Caki2 (cell line): ENCODE data around the gene TLE3. TPM values are rescaled to one million over a fixed set of nuclear protein-coding genes. Genes with fewer than 3 reads are reported as not detected.
A peak's percentile ranks its signal among the peaks of the same experiment; 100 is the strongest.

Experiments used
- DNase-seq: peaks from one replicate; pipeline ENCODE4 v3.0.0-alpha.2; 2015; ENCODE audit warnings: low read depth
- in situ Hi-C: cut with HindIII; loops from 2 replicates; pipeline ENCODE4 v1.10.0; 2016; ENCODE audit warnings: low sequenced_read_pairs, low pct_unique_long_range_greater_than_20kb, mixed read lengths
- total RNA-seq: library from RNA; depleted of rRNA; stranded (reverse); fragments of >200 nt; shearing (Covaris generic); gene quantifications from 2 replicates; pipeline ENCODE4 v1.2.3, GENCODE V29; 2014; ENCODE audit warnings: low replicate concordance

The TLE3 gene
- total RNA-seq, 1 experiment from 2014 or later: 41.6 TPM

DNA sequence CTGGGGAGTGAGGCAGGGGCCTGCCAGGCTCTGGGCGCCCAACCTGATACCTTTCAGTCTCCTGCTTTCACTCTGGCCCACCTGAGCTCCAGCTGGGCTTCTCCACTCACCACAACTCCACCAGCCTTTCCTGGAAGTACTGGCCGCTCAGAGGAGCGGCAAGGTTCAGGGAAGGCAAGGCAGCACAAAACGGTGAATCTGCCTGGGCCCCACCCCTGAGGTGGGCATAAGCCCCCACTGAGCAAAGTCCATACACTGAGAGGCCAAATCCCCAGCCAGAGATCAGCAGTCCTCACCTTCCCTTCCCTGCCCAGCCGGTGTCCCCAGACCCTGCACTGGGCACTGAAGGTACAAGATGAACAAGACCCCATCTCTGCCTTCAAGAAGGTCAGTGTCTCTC, 70.7 kb downstream of the TLE3 start:
- no peak for DNase-seq
- in situ Hi-C loops: no loop called here

GRCh38 chr15:70025413-70026296, 72.1 kb downstream of the TLE3 start:
- DNase-seq: no peak
- in situ Hi-C loops: no loop called here

DNA sequence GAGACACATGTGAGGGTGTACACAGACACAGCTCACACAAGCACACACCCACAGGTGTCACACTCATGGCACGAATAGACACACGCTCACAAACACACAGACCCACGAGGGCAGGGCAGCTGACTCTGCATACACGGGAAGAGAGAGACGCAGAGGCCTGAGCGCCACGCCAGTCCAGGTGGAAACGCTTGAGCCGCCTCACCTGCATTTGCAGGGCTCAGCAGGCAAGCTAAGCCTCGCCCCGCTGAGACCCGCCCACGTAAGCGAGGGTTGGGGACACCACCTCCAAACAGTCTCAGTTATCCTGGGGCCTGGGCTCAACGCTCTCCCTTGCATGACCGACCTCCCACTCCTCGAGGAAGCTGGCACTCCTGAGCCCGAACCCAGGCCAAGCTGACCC, 73.2 kb downstream of the TLE3 start:
- in situ Hi-C loops: no loop called here
- DNase-seq: no peak

DNA sequence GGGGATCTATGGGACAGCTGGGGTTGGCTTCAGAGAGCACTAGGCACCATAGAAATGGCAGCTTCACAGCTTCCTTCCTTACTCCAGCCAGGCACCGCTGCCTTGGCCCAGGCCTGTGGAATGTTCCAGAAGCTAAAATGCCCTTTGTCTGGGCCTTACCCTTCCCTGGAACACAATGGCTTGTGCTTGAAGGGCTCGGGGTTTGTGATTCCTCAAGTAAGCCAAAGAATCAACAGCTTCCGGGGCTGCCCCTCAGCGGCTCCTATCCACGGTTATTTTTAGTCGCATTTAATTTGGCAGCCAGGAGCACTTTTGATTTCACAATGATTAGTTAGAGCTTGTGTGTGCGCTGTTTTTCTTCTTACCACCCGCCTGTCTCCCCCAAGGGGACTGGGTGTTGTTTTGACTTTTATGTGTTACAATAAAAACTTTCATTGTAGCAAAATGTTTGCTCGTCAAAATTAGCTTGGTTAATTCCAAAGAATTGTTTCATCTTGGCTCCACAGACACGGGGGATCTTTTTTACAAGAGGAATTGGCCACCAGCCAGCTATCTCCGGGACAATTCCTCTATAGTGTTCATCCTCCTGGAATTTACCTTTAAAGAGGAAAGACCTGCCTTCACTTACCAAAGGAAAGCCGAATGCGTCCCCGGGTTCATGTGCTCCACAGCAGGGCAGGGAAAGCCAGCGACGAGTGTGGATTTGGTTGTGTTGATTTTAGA, 73.8 kb downstream of the TLE3 start:
- in situ Hi-C loops: no loop called here
- no peak for DNase-seq

DNA sequence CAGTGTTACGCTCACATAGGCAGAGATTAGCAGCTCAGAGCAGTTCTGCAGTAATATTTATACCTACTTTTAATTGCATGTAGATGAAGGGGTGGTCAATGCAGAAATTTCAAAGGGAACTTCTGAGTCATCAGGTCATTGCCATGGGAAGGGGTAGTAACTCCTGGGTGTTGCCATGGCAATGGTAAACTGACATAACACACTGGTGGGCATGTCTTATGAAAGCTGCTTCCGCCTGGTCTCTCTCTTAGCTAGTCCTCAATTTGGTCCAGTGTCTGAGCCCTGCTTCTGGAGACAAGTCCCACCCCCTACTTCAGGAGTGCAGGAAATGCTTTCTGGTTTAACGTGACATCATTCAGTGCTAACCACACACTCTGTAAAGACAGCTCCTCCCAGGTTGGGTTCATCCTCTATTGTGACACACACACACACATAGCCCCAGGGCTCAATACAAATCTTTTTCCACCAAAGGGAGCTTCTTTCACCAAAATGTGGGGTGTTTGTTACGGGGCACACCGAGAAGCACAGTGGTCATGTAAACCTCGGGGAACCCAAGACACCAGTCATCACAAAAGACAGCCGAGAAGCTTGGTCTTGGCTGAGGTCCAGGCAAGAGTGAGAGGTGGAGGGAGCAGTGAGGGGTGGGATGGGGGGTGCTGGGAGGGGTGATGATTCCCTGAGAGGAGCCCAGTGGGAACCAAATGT, 74.5 kb downstream of the TLE3 start:
- in situ Hi-C loops: no loop called here
- peak; percentile 52 for DNase-seq

GRCh38 chr15:70020229-70020628, 77.5 kb downstream of the TLE3 start:
- DNase-seq: no peak
- in situ Hi-C loops: no loop called here

GRCh38 chr15:70018646-70019600, 78.8 kb downstream of the TLE3 start:
- DNase-seq: no peak
- in situ Hi-C loops: no loop called here

GRCh38 chr15:70017801-70018200, 79.9 kb downstream of the TLE3 start:
- in situ Hi-C loops: no loop called here
- DNase-seq: peak; percentile 30

- no peak for DNase-seq
- in situ Hi-C loops: no loop called here
These were observed 80.7 kb downstream of the TLE3 start for GRCh38 chr15:70017025-70017424.

DNA sequence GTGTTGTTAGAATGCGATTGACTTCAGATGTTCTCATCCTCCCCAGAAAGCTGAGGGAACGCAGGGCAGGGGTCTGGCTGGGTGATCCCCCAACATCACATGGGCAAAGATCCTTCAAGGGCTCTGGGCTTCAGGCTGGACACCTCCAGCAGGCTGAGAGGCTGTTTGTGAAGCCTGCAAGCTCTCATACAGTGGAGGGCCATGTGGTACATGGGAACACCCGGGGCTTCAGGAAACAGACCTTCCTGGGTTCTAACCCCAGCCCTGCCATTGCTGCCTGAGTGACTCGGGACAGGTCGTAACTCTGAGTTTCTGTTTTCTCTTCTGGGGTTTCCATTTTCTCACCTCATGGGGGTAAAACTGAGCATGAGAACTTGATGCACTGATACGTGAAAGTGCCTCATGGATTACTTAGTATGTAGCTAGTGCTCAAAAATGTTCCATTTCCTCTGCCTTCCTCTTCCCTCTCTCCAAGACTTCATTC, 81.2 kb downstream of the TLE3 start:
- in situ Hi-C loops: no loop called here
- DNase-seq: no peak

GRCh38 chr15:70014860-70015490, 82.7 kb downstream of the TLE3 start:
- in situ Hi-C loops: no loop called here
- no peak for DNase-seq

DNA sequence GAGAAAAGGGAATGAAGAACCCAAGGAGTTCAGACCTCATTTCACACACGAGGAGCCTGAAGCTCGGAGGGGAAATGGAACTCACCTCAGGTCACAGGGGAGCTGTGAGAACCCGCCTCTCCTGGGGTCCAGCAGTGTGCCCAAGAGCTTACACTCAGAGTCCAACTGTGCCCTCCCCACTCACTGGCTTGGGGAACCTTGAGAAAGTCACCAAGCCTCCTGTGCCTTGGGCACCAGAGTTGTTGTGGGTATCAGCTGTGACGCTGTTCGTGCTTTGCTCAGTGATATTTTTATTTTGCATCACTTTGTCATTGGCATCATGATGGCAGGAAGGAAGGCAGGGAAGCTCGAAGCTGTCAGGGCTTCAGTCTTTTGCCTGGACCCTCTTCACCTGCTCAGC, 83.4 kb downstream of the TLE3 start:
- in situ Hi-C loops: no loop called here
- DNase-seq: no peak

- in situ Hi-C loops: no loop called here
These were observed 83.9 kb downstream of the TLE3 start for GRCh38 chr15:70013656-70014313.

GRCh38 chr15:70012895-70013294, 84.8 kb downstream of the TLE3 start:
- DNase-seq: no peak
- in situ Hi-C loops: no loop called here

More at GRCh38 chr15:70013656-70014313, 83.9 kb downstream of the TLE3 start:
- DNase-seq: no peak

DNA sequence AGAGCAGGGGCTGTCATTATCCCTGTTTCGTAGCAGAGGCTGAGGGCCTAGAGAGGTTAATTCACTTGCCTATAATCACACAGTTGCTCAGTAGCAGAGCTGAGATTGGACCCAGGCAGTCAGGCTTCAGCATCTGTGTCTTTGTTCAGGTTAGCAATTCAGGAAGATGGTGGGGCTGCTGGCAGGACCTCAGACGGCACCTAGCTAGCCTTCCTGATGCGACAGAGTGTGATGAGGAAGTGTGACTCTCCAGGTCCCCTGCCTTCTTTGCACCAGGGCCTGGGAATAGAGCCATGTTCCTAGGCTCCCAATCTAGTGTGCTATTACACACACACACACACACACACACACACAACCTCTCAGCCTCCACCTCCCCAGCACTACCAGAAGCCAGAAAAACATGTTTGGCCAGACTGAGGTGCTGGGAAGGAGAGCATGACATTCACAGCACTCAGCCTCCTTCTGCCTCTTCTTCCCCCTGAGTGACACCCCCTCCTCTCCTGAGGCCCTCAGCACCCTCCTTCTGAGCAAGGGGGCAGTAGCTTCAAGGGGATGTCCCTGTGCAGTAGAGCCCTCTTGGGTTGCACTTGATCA, 88.9 kb downstream of the TLE3 start:
- in situ Hi-C loops: no loop called here
- no peak for DNase-seq

- in situ Hi-C loops: no loop called here
- DNase-seq: no peak
These were observed 91.2 kb downstream of the TLE3 start for GRCh38 chr15:70006259-70007147.
